HG02884 (cell line): ENCODE results near the gene DNAJB9.
"Not testable (repeated sequence)": the region's sequence is repeated elsewhere in the genome, so short reads cannot be mapped to it uniquely, and the experiment has no call there.

ENCODE experiments used
- ATAC-seq: cut with Tn5 transposase; IDR thresholded peaks from one replicate; pipeline ENCODE4 v1.9.1; 2021; ENCODE audit warnings: mild to moderate bottlenecking, moderate library complexity; ENCODE audit not compliant: unreplicated experiment

Gene DNAJB9

GRCh38 chr7:108569381-108570145 is at the start of gene DNAJB9, which contains the start of gene THAP5:
Gene DNAJB9 (plus strand): TSS chr7:108569874. CDS start chr7:108571727, 1,853 bp downstream.
Gene THAP5 (minus strand): TSS chr7:108569706. CDS start chr7:108569569, 137 bp downstream.
- peak; percentile 91 for ATAC-seq

- no peak for ATAC-seq
These were observed 46.9 kb upstream of the DNAJB9 start for GRCh38 chr7:108522780-108523179.

- ATAC-seq: peak; percentile 40
These were observed 44.2 kb upstream of the DNAJB9 start for GRCh38 chr7:108525327-108525984.

GRCh38 chr7:108525985-108526767 is 43.5 kb upstream of the DNAJB9 start, which contains the start of gene PNPLA8:
Gene PNPLA8 (minus strand): TSS chr7:108526135. CDS start chr7:108515491, 10,644 bp downstream.
- ATAC-seq: peak; percentile 90

- no peak for ATAC-seq
These were observed 43.0 kb upstream of the DNAJB9 start for GRCh38 chr7:108526768-108527017.

GRCh38 chr7:108528183-108528712 is 41.4 kb upstream of the DNAJB9 start:
- ATAC-seq: no peak

GRCh38 chr7:108529341-108529740 is 40.3 kb upstream of the DNAJB9 start:
- no peak for ATAC-seq

GRCh38 chr7:108533712-108534111 is 36.0 kb upstream of the DNAJB9 start:
- no peak for ATAC-seq

- ATAC-seq: no peak
These were observed 34.4 kb upstream of the DNAJB9 start for GRCh38 chr7:108535257-108535656.

GRCh38 chr7:108535744-108536143 is 33.9 kb upstream of the DNAJB9 start:
- ATAC-seq: no peak

- no peak for ATAC-seq
These were observed 32.4 kb upstream of the DNAJB9 start for GRCh38 chr7:108537229-108537628.

GRCh38 chr7:108538236-108538635 is 31.4 kb upstream of the DNAJB9 start:
- ATAC-seq: not testable (repeated sequence)

- ATAC-seq: not testable (repeated sequence)
These were observed 31.0 kb upstream of the DNAJB9 start for GRCh38 chr7:108538685-108539084.

- no peak for ATAC-seq
These were observed 28.2 kb upstream of the DNAJB9 start for GRCh38 chr7:108541478-108541877.

- ATAC-seq: not testable (repeated sequence)
These were observed 21.4 kb upstream of the DNAJB9 start for GRCh38 chr7:108548141-108548896.

GRCh38 chr7:108556665-108557064 is 13.0 kb upstream of the DNAJB9 start:
- ATAC-seq: not testable (repeated sequence)

- ATAC-seq: no peak
These were observed 12.5 kb upstream of the DNAJB9 start for GRCh38 chr7:108557191-108557590.

GRCh38 chr7:108557617-108558016 is 12.1 kb upstream of the DNAJB9 start:
- no peak for ATAC-seq

- no peak for ATAC-seq
These were observed 10.4 kb upstream of the DNAJB9 start for GRCh38 chr7:108559253-108559652.

GRCh38 chr7:108561047-108561619 is 8.5 kb upstream of the DNAJB9 start:
- ATAC-seq: no peak
